IMR-90 (cell line): Measurements from ENCODE around the gene OPCML. TPM values are rescaled to one million over a fixed set of nuclear protein-coding genes. Genes with fewer than 3 reads are reported as not detected.

Source experiments
- ATAC-seq: fragments of 200-7000 bp; cut with Tn5 transposase; 2 replicates; pipeline ENCODE4 v1.9.1; 2020; ENCODE audit warnings: low read depth, mild to moderate bottlenecking, moderate library complexity
- BruUV-seq: library from RNA; stranded (reverse); fragments of 400-500 nt; replicated peaks from 2 replicates; lab custom pipeline; 2021; lab: Mats Ljungman, UMichigan
- CTCF ChIA-PET: fragments of 300-600 bp; formaldehyde crosslinking; extraction: SDS; loops from one replicate; lab custom pipeline; 2021; ENCODE audit warnings: antibody characterized with exemption; lab: Yijun Ruan, JAX
- POLR2A ChIA-PET: fragments of 300-600 bp; sonication (Branson Sonifier 250); formaldehyde crosslinking; loops from one replicate; lab custom pipeline; 2022; ENCODE audit warnings: antibody characterized with exemption; ENCODE audit not compliant: unreplicated experiment; lab: Charles Lee
- DNase-seq: peaks from one replicate; pipeline ENCODE4 v3.0.0; 2013
- H2AFZ ChIP-seq: replicated peaks from 2 replicates; pipeline ENCODE3; 2013; ENCODE audit warnings: low read length, mild to moderate bottlenecking; ENCODE audit not compliant: poor library complexity
- H2AK5ac ChIP-seq: 2 replicates; pipeline ENCODE4 v1.6.1; 2013; ENCODE audit warnings: low read depth, low read length, inconsistent platforms
- H2AK9ac ChIP-seq: replicated peaks from 2 replicates; pipeline ENCODE3; 2013; ENCODE audit warnings: mild to moderate bottlenecking, low read depth, low read length, moderate library complexity; ENCODE audit not compliant: poor library complexity
- H2BK120ac ChIP-seq: 2 replicates; pipeline ENCODE4 v1.6.1; 2013; ENCODE audit warnings: low read depth, low read length, inconsistent platforms
- H2BK15ac ChIP-seq: 3 replicates; pipeline ENCODE4 v1.6.1; 2013; ENCODE audit warnings: low read depth, low read length, inconsistent platforms
- H2BK20ac ChIP-seq: 2 replicates; pipeline ENCODE4 v1.6.1; 2013; ENCODE audit warnings: low read depth, mild to moderate bottlenecking, inconsistent platforms, low read length, moderate library complexity
- H2BK5ac ChIP-seq: 2 replicates; pipeline ENCODE4 v1.6.1; 2013; ENCODE audit warnings: mild to moderate bottlenecking, low read depth, low read length, inconsistent platforms; ENCODE audit not compliant: poor library complexity, severe bottlenecking
- H3K14ac ChIP-seq: replicated peaks from 2 replicates; pipeline ENCODE4 v1.6.1; 2013; ENCODE audit warnings: low read depth, low read length, inconsistent platforms
- H3K18ac ChIP-seq: 2 replicates; pipeline ENCODE4 v1.6.1; 2013; ENCODE audit warnings: low read depth, low read length, control low read depth
- H3K23ac ChIP-seq: 2 replicates; pipeline ENCODE4 v1.6.1; 2013; ENCODE audit warnings: low read depth, low read length, inconsistent platforms
- H3K27ac ChIP-seq: 2 replicates; pipeline ENCODE4 v1.5.1; 2013; ENCODE audit warnings: mild to moderate bottlenecking, control low read depth, low read length; ENCODE audit not compliant: insufficient read depth
- H3K27me3 ChIP-seq: 2 replicates; pipeline ENCODE4 v1.6.1; 2013; ENCODE audit warnings: low read length; ENCODE audit not compliant: control insufficient read depth, insufficient read depth
- H3K36me3 ChIP-seq: 2 replicates; pipeline ENCODE4 v1.6.1; 2013; ENCODE audit warnings: low read length, mixed read lengths; ENCODE audit not compliant: control insufficient read depth, insufficient read depth
- H3K4ac ChIP-seq: 2 replicates; pipeline ENCODE4 v1.6.1; 2013; ENCODE audit warnings: low read depth, low read length, inconsistent platforms
- H3K4me1 ChIP-seq: 2 replicates; pipeline ENCODE4 v1.6.1; 2013; ENCODE audit warnings: low read length, mixed read lengths; ENCODE audit not compliant: control insufficient read depth, insufficient read depth
- H3K4me2 ChIP-seq: 2 replicates; pipeline ENCODE4 v1.6.1; 2013; ENCODE audit warnings: low read depth, mild to moderate bottlenecking, control low read depth, low read length, moderate library complexity
- H3K4me3 ChIP-seq: 2 replicates; pipeline ENCODE4 v1.5.1; 2013; ENCODE audit warnings: low read depth, mild to moderate bottlenecking, control low read depth, low read length, moderate library complexity; ENCODE audit not compliant: insufficient read depth
- H3K56ac ChIP-seq: 2 replicates; pipeline ENCODE4 v1.6.1; 2013; ENCODE audit warnings: low read length, inconsistent platforms; ENCODE audit not compliant: insufficient read depth; ENCODE audit errors: extremely low read depth
- H3K79me1 ChIP-seq, 2 experiments: 2 replicates each; pipeline ENCODE4 v1.6.1; 2013; ENCODE audit warnings: low read length in 2 of 2, inconsistent platforms in 1 of 2, low read depth in 1 of 2
- H3K9ac ChIP-seq: 2 replicates; pipeline ENCODE4 v1.6.1; 2013; ENCODE audit warnings: low read depth, low read length, control low read depth
- H3K9me1 ChIP-seq: 2 replicates; pipeline ENCODE4 v1.6.1; 2013; ENCODE audit warnings: low read length, inconsistent platforms; ENCODE audit not compliant: insufficient read depth
- H3K9me3 ChIP-seq: 2 replicates; pipeline ENCODE4 v1.6.1; 2013; ENCODE audit warnings: low read length; ENCODE audit not compliant: control insufficient read depth, insufficient read depth
- H4K20me1 ChIP-seq: 2 replicates; pipeline ENCODE4 v1.6.1; 2013; ENCODE audit warnings: low read length, inconsistent platforms; ENCODE audit not compliant: insufficient read depth
- H4K5ac ChIP-seq: 2 replicates; pipeline ENCODE4 v1.6.1; 2013; ENCODE audit warnings: mild to moderate bottlenecking, low read depth, low read length, control low read depth
- H4K8ac ChIP-seq, 2 experiments: 2 replicates each; pipeline ENCODE4 v1.6.1; 2013; ENCODE audit warnings: low read depth in 2 of 2, low read length in 2 of 2, control low read depth in 1 of 2, inconsistent platforms in 1 of 2
- H4K91ac ChIP-seq: 2 replicates; pipeline ENCODE4 v1.6.1; 2013; ENCODE audit warnings: low read depth, low read length, inconsistent platforms; ENCODE audit not compliant: insufficient read depth
- CEBPB ChIP-seq: IDR thresholded peaks from 2 replicates; pipeline ENCODE4 v1.6.1; 2012; ENCODE audit warnings: low read depth, low read length, improper control_type of control experiment
- CHD1 ChIP-seq: IDR thresholded peaks from 2 replicates; pipeline ENCODE4 v1.6.1; 2012; ENCODE audit warnings: low read depth, low read length, improper control_type of control experiment
- MAFK ChIP-seq: IDR thresholded peaks from 2 replicates; pipeline ENCODE4 v1.6.1; 2012; ENCODE audit warnings: low read depth, low read length, improper control_type of control experiment
- NFE2L2 ChIP-seq: fragments of 150-350 bp; IDR thresholded peaks from 2 replicates; pipeline ENCODE4 v1.6.1; 2016; ENCODE audit warnings: low read depth, mild to moderate bottlenecking, low read length
- POLR2A ChIP-seq: IDR thresholded peaks from 2 replicates; pipeline ENCODE4 v1.6.1; 2012; ENCODE audit warnings: mild to moderate bottlenecking, low read depth, low read length
- RAD21 ChIP-seq: IDR thresholded peaks from 2 replicates; pipeline ENCODE4 v1.6.1; 2012; ENCODE audit warnings: low read length, improper control_type of control experiment
- RCOR1 ChIP-seq: IDR thresholded peaks from 2 replicates; pipeline ENCODE4 v1.6.1; 2012; ENCODE audit warnings: mild to moderate bottlenecking, low read length, improper control_type of control experiment; ENCODE audit not compliant: insufficient replicate concordance
- USF2 ChIP-seq: fragments of 150-350 bp; IDR thresholded peaks from 2 replicates; pipeline ENCODE4 v1.6.1; 2017; ENCODE audit warnings: mild to moderate bottlenecking, antibody characterized with exemption, low read length, low read depth
- WGBS, 2 experiments: methylation state at CpG; one replicate each; pipeline versions ENCODE4 v1.1.5 to v1.1.7; 2013; ENCODE audit warnings: missing lambda C conversion rate in 2 of 2; ENCODE audit not compliant: insufficient read length in 1 of 2; ENCODE audit errors: extremely low coverage in 2 of 2; 5-methylcytosine and 5-hydroxymethylcytosine counted together
- dilution Hi-C: fragments of 300-500 bp; cut with HindIII; formaldehyde crosslinking; loops from one replicate; pipeline ENCODE4 v1.14.3; 2018; ENCODE audit warnings: low sequenced_read_pairs; ENCODE audit not compliant: unreplicated experiment
- in situ Hi-C: fragments of 300-500 bp; cut with MboI; formaldehyde crosslinking; loops from 3 replicates; pipeline ENCODE4 v1.14.3; 2019; ENCODE audit warnings: low sequenced_read_pairs, inconsistent platforms, mixed read lengths
- intact Hi-C: fragments of 100-400 bp; cut with micrococcal nuclease; formaldehyde crosslinking; loops from 2 replicates; pipeline ENCODE4 v1.10.0; 2022
- polyA plus RNA-seq, 3 experiments: library from polyadenylated mRNA; depleted of rRNA; stranded (reverse); fragments of >200 nt; gene quantifications; 2 replicates each; pipeline ENCODE4 v1.2.3, GENCODE V29; 2012; ENCODE audit warnings: low replicate concordance in 1 of 3
- total RNA-seq: library from RNA; depleted of rRNA; stranded (reverse); fragments of >200 nt; gene quantifications from 2 replicates; pipeline ENCODE4 v1.2.3, GENCODE V29; 2012

Gene OPCML
- total and polyA plus RNA-seq, 2 of the 4 experiments (the other 2 are of a cell fraction): under 0.01 to 2.6 TPM

GRCh38 chr11:132486060-132486459 is 1046.2 kb downstream of the OPCML start:
- Histone ChIP-seq H3K56ac (no peak overlapping the region), H3K36me3 (no peaks in the 10 kb centered on the region), H4K5ac (no peak overlapping the region), H3K4ac (no peak overlapping the region), H2BK5ac (no peak overlapping the region), H3K18ac (no peak overlapping the region), H2BK120ac (no peak overlapping the region), H3K79me1 (no peaks in the 10 kb centered on the region), H3K4me1 (no peaks in the 10 kb centered on the region), H3K23ac (no peak overlapping the region), H2BK20ac (no peak overlapping the region), H3K9ac (no peak overlapping the region), H3K27ac (no peak overlapping the region), H2AK5ac (no peak overlapping the region), H3K4me3 (no peak overlapping the region), H4K91ac (no peak overlapping the region), H3K4me2 (no peak overlapping the region), H3K14ac (no peak overlapping the region), H4K20me1 (no peaks in the 10 kb centered on the region), H3K9me3 (peaks cover 4% of the 10 kb centered on the region; the same call in 1 of the 2 replicates), H2BK15ac (no peak overlapping the region), H3K9me1 (no peaks in the 10 kb centered on the region), H2AFZ (no peak overlapping the region), H2AK9ac (no peak overlapping the region), H4K8ac (no peak overlapping the region), H3K27me3 (no peaks in the 10 kb centered on the region)
- intact Hi-C loops: no loop called here
- in situ Hi-C loops: no loop called here
- no TSS peak for BruUV-seq
- dilution Hi-C loops: no loop called here
- ChIA-PET CTCF (no interaction called here), POLR2A (no interaction called here)
- no CpG with 5 or more reads among the region's 1 CpG for WGBS, 2 experiments
- DNase-seq (no peak), ATAC-seq (no peak)
- TF ChIP-seq RCOR1: no peak
- TF ChIP-seq MAFK: no peak
- TF ChIP-seq NFE2L2: no peak
- no peak for TF ChIP-seq CHD1
- TF ChIP-seq POLR2A: no peak
- no peak for TF ChIP-seq USF2
- no peak for TF ChIP-seq CEBPB
- no peak for TF ChIP-seq RAD21
